Kidney epithelial cell (primary cell): ENCODE measurements around the gene CENPL. TPM values are rescaled to one million over a fixed set of nuclear protein-coding genes. Genes with fewer than 3 reads are reported as not detected.

Experiments
- DNase-seq: peaks from one replicate; pipeline ENCODE4 v3.0.0-alpha.2; 2010; ENCODE audit warnings: low read depth
- H3K27me3 ChIP-seq: 2 replicates; pipeline ENCODE4 v1.6.0; 2011; ENCODE audit warnings: low read length; ENCODE audit not compliant: control insufficient read depth, insufficient read depth
- H3K36me3 ChIP-seq: 2 replicates; pipeline ENCODE4 v1.5.1; 2011; ENCODE audit warnings: low read length; ENCODE audit not compliant: control insufficient read depth, insufficient read depth
- H3K4me3 ChIP-seq: 2 replicates; pipeline ENCODE4 v1.5.1; 2011; ENCODE audit warnings: low read depth, mild to moderate bottlenecking, control low read depth, low read length
- total RNA-seq: library from RNA; depleted of rRNA; stranded (reverse); fragments of >200 nt; gene quantifications from 2 replicates; pipeline ENCODE4 v1.2.3, GENCODE V29; 2015
- TF ChIP-seq, protein P1 (sequence below): IDR thresholded peaks from 2 replicates; pipeline ENCODE4 v1.5.1; 2011; ENCODE audit warnings: mild to moderate bottlenecking, moderate library complexity, low read length, control low read depth, inconsistent platforms; ENCODE audit not compliant: insufficient read depth, poor library complexity, severe bottlenecking

CENPL gene
- total RNA-seq, 1 donor from 2014 or later = 6.6 TPM

DNA sequence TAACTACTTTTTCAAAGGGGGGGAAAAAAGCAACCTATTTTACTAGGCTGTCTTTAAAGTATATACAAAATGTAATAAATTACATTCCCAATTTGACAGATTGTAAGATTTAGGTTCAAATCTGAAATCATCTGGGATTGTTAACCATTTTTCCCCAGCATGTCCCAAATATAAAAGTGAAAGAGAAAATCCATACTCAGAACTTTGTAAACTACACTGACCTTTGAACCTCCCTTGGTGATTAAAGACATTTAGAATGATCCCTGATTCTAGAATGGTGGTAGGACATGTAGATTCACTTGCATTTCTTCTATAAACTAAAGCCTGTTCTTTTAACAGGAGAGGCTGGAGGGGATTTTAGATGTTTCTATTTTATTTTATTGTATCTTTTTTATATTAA lies 70.9 kb downstream of the CENPL start:
- DNase-seq = no peak
- TF ChIP-seq, protein P1, sequence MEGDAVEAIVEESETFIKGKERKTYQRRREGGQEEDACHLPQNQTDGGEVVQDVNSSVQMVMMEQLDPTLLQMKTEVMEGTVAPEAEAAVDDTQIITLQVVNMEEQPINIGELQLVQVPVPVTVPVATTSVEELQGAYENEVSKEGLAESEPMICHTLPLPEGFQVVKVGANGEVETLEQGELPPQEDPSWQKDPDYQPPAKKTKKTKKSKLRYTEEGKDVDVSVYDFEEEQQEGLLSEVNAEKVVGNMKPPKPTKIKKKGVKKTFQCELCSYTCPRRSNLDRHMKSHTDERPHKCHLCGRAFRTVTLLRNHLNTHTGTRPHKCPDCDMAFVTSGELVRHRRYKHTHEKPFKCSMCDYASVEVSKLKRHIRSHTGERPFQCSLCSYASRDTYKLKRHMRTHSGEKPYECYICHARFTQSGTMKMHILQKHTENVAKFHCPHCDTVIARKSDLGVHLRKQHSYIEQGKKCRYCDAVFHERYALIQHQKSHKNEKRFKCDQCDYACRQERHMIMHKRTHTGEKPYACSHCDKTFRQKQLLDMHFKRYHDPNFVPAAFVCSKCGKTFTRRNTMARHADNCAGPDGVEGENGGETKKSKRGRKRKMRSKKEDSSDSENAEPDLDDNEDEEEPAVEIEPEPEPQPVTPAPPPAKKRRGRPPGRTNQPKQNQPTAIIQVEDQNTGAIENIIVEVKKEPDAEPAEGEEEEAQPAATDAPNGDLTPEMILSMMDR = no peak
- Histone ChIP-seq H3K27me3 (no peaks in the 10 kb centered on the region), H3K4me3 (no peak overlapping the region), H3K36me3 (no peaks in the 10 kb centered on the region)

Other genes starting within 250 kb of the CENPL start
- gene SLC9C2, start 221.8 kb downstream of the CENPL start, total RNA-seq = not detected in 2 replicates
- gene TEX50, start 189.5 kb downstream of the CENPL start, total RNA-seq = not detected in 2 replicates
- gene ANKRD45, start 155.0 kb downstream of the CENPL start, total RNA-seq = 0.55 and 0.67 TPM in 2 replicates
- gene KLHL20, start 109.9 kb downstream of the CENPL start, total RNA-seq = 17.3 and 22.9 TPM in 2 replicates
- gene DARS2, start 210 bp downstream of the CENPL start, total RNA-seq = 20.8 and 25.4 TPM in 2 replicates
- gene GAS5, start 43.1 kb upstream of the CENPL start, total RNA-seq = 2,249 and 2,308 TPM in 2 replicates
- gene ZBTB37, start 43.5 kb upstream of the CENPL start, total RNA-seq = 7.5 and 7.9 TPM in 2 replicates
- gene SERPINC1, start 92.4 kb upstream of the CENPL start, total RNA-seq = 0.25 TPM in 1 of 2 replicates, not detected in the other
- gene RC3H1, start 197.5 kb upstream of the CENPL start, total RNA-seq = 25.1 and 31.8 TPM in 2 replicates